ENCODE results near the gene NCAM1.

DNA sequence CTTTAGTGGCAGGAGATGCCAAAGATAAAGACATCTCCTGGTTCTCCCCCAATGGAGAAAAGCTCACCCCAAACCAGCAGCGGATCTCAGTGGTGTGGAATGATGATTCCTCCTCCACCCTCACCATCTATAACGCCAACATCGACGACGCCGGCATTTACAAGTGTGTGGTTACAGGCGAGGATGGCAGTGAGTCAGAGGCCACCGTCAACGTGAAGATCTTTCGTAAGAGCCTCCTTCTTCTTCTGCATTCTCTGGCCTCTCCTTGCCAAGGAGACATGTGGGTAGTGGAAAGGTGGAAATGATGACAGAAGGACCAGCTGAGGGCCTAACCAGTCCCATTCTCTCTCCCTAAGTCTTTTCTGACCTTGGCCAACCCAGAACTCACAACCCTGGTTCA, 243.1 kb downstream of the NCAM1 start:
- no peak for TF ChIP-seq POLR2AphosphoS5 (IDR thresholded peaks at IDR 0.05; ENCODE audit: low read depth)
- TF ChIP-seq, protein P1, sequence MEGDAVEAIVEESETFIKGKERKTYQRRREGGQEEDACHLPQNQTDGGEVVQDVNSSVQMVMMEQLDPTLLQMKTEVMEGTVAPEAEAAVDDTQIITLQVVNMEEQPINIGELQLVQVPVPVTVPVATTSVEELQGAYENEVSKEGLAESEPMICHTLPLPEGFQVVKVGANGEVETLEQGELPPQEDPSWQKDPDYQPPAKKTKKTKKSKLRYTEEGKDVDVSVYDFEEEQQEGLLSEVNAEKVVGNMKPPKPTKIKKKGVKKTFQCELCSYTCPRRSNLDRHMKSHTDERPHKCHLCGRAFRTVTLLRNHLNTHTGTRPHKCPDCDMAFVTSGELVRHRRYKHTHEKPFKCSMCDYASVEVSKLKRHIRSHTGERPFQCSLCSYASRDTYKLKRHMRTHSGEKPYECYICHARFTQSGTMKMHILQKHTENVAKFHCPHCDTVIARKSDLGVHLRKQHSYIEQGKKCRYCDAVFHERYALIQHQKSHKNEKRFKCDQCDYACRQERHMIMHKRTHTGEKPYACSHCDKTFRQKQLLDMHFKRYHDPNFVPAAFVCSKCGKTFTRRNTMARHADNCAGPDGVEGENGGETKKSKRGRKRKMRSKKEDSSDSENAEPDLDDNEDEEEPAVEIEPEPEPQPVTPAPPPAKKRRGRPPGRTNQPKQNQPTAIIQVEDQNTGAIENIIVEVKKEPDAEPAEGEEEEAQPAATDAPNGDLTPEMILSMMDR (IDR thresholded peaks at IDR 0.05; ENCODE audit: insufficient read depth, low read length): no peak
- TF ChIP-seq SPI1 (IDR thresholded peaks at IDR 0.05; ENCODE audit: borderline replicate concordance, low read depth): no peak
- no peak for TF ChIP-seq GABPA (IDR thresholded peaks at IDR 0.05; ENCODE audit: low read depth)

Data from HL-60 (cell line).